Fibroblast of skin of left biceps (primary cell): ENCODE results near the gene OASL.
"Not testable (repeated sequence)": the region's sequence is repeated elsewhere in the genome, so short reads cannot be mapped to it uniquely, and the experiment has no call there.

Experiments
- DNase-seq, 2 experiments: peaks; one replicate each; pipeline ENCODE4 v3.0.0-alpha.2; 2013; ENCODE audit warnings: low read depth in 2 of 2

Gene OASL

GRCh38 chr12:121059031-121059898 lies 20.2 kb upstream of the OASL start:
- no peak for DNase-seq

GRCh38 chr12:121057794-121058193 lies 18.7 kb upstream of the OASL start:
- DNase-seq, result no peak

GRCh38 chr12:121053706-121054105 lies 14.7 kb upstream of the OASL start:
- DNase-seq, result no peak

GRCh38 chr12:121050725-121051124 lies 11.7 kb upstream of the OASL start:
- no peak for DNase-seq

GRCh38 chr12:121048442-121048841 lies 9.4 kb upstream of the OASL start:
- no peak for DNase-seq

- not testable (repeated sequence) for DNase-seq
Observed at GRCh38 chr12:121047400-121047799, 8.4 kb upstream of the OASL start.

GRCh38 chr12:121043067-121043466 lies 4.0 kb upstream of the OASL start:
- no peak for DNase-seq

- peak; percentile 33 to 35 for DNase-seq
Observed at GRCh38 chr12:121036810-121037326, 2.2 kb downstream of the OASL start.

GRCh38 chr12:121034616-121035305 lies 4.3 kb downstream of the OASL start:
- no peak for DNase-seq

- no peak for DNase-seq
Observed at GRCh38 chr12:121033625-121034349, 5.3 kb downstream of the OASL start.

- no peak for DNase-seq
Observed at GRCh38 chr12:121030576-121031212, 8.4 kb downstream of the OASL start.

GRCh38 chr12:121026274-121027045 lies 12.6 kb downstream of the OASL start:
- DNase-seq, result no peak

GRCh38 chr12:121025442-121026226 lies 13.4 kb downstream of the OASL start:
- DNase-seq, result no peak

GRCh38 chr12:121023799-121024198 lies 15.2 kb downstream of the OASL start:
- DNase-seq, result no peak

- DNase-seq, result no peak
Observed at GRCh38 chr12:121022713-121023112, 16.3 kb downstream of the OASL start.

GRCh38 chr12:121021754-121022153 lies 17.3 kb downstream of the OASL start:
- no peak for DNase-seq

GRCh38 chr12:121018860-121019617 lies 20.0 kb downstream of the OASL start:
- no peak for DNase-seq

GRCh38 chr12:121017966-121018491 lies 21.0 kb downstream of the OASL start:
- DNase-seq, result no peak
